GM21360 (cell line): ENCODE data around the gene NEDD8.

ENCODE experiments used
- ATAC-seq: cut with Tn5 transposase; IDR thresholded peaks from one replicate; pipeline ENCODE4 v1.9.1; 2021; ENCODE audit warnings: mild to moderate bottlenecking, moderate library complexity; ENCODE audit not compliant: unreplicated experiment

The NEDD8 gene

GRCh38 chr14:24198814-24199524, 33.2 kb downstream of the NEDD8 start:
- no peak for ATAC-seq

- no peak for ATAC-seq
Observed at GRCh38 chr14:24197056-24197450, 35.1 kb downstream of the NEDD8 start.

- ATAC-seq: no peak
Observed at GRCh38 chr14:24196071-24197055, 35.8 kb downstream of the NEDD8 start.

- ATAC-seq: peak; percentile 78
Observed at GRCh38 chr14:24195186-24196070, 36.7 kb downstream of the NEDD8 start, which contains the start of gene TM9SF1. TSS of gene TM9SF1 (minus strand) at chr14:24195441. CDS start at chr14:24195019, 422 bp downstream.

- ATAC-seq: no peak
Observed at GRCh38 chr14:24194873-24195185, 37.3 kb downstream of the NEDD8 start.

GRCh38 chr14:24194186-24194872, 37.8 kb downstream of the NEDD8 start:
- no peak for ATAC-seq

- ATAC-seq: no peak
Observed at GRCh38 chr14:24192933-24193332, 39.2 kb downstream of the NEDD8 start.

GRCh38 chr14:24190416-24190815, 41.8 kb downstream of the NEDD8 start:
- no peak for ATAC-seq

- no peak for ATAC-seq
Observed at GRCh38 chr14:24189460-24189859, 42.7 kb downstream of the NEDD8 start.

- no peak for ATAC-seq
Observed at GRCh38 chr14:24189059-24189375, 43.1 kb downstream of the NEDD8 start.

- ATAC-seq: peak; percentile 84
Observed at GRCh38 chr14:24188251-24189058, 43.7 kb downstream of the NEDD8 start, which contains the start of gene IPO4. TSS of gene IPO4 (minus strand) at chr14:24188816. CDS start at chr14:24188787, 29 bp downstream.

- ATAC-seq: no peak
Observed at GRCh38 chr14:24187539-24187915, 44.6 kb downstream of the NEDD8 start.

- no peak for ATAC-seq
Observed at GRCh38 chr14:24186831-24187538, 45.2 kb downstream of the NEDD8 start.

- no peak for ATAC-seq
Observed at GRCh38 chr14:24185741-24186140, 46.4 kb downstream of the NEDD8 start.

GRCh38 chr14:24185026-24185425, 47.1 kb downstream of the NEDD8 start:
- no peak for ATAC-seq

- no peak for ATAC-seq
Observed at GRCh38 chr14:24184104-24184970, 47.8 kb downstream of the NEDD8 start.

- ATAC-seq: no peak
Observed at GRCh38 chr14:24183014-24183481, 49.1 kb downstream of the NEDD8 start.
